ENCODE data around the gene GSK3B.

DNA sequence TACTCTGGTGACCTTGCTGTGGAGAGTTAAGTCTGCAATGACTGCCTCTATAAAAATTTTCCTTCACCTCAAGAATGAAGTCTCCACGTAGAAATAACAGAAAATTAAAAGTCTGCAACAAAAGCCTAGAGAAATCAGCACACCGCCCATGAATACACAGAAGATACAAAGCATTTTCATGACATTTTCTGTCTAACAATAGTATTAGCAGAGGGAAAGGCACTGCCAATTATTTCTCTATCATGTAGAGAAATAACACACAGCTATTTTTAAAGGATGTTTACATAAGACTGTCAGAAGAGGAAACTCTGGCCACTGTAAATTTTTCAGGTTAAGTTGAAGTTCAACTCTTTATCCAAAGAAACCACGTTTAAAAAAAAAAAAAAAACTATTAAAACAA lies 80.8 kb downstream of the GSK3B start:
- TF ChIP-seq, protein P1, sequence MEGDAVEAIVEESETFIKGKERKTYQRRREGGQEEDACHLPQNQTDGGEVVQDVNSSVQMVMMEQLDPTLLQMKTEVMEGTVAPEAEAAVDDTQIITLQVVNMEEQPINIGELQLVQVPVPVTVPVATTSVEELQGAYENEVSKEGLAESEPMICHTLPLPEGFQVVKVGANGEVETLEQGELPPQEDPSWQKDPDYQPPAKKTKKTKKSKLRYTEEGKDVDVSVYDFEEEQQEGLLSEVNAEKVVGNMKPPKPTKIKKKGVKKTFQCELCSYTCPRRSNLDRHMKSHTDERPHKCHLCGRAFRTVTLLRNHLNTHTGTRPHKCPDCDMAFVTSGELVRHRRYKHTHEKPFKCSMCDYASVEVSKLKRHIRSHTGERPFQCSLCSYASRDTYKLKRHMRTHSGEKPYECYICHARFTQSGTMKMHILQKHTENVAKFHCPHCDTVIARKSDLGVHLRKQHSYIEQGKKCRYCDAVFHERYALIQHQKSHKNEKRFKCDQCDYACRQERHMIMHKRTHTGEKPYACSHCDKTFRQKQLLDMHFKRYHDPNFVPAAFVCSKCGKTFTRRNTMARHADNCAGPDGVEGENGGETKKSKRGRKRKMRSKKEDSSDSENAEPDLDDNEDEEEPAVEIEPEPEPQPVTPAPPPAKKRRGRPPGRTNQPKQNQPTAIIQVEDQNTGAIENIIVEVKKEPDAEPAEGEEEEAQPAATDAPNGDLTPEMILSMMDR (IDR thresholded peaks at IDR 0.05) = no peak
- TF ChIP-seq POLR2A (IDR thresholded peaks at IDR 0.05) = no peak
